B cell (primary cell): ENCODE measurements around the gene RAPGEF1. TPM values are rescaled to one million over a fixed set of nuclear protein-coding genes. Genes with fewer than 3 reads are reported as not detected.

ENCODE experiments used
- ATAC-seq: fragments of 200-7000 bp; cut with Tn5 transposase; one replicate; pipeline ENCODE4 v1.10.0; 2021; ENCODE audit warnings: low read depth, mild to moderate bottlenecking, moderate number of reproducible peaks, moderate library complexity
- CTCF ChIA-PET: fragments of 350-600 bp; sonication (Branson Sonifier 250); formaldehyde crosslinking; loops from one replicate; lab custom pipeline; 2021; ENCODE audit warnings: antibody characterized with exemption, inconsistent platforms; lab: Charles Lee
- POLR2A ChIA-PET: fragments of 350-600 bp; sonication (Branson Sonifier 250); formaldehyde crosslinking; loops from one replicate; lab custom pipeline; 2021; ENCODE audit warnings: antibody characterized with exemption; lab: Charles Lee
- DNase-seq: peaks from one replicate; pipeline ENCODE4 v3.0.0; 2013
- H2AFZ ChIP-seq: 2 replicates; pipeline ENCODE4 v1.6.1; 2012; ENCODE audit warnings: mild to moderate bottlenecking, low read depth, low read length; ENCODE audit not compliant: insufficient read depth, poor library complexity, severe bottlenecking
- H3K27ac ChIP-seq, 2 donors: 1 replicate in 1 of 2; 2 replicates in 1 of 2; pipeline ENCODE4 v1.5.1; 2012 to 2013; ENCODE audit warnings: low read length in 2 of 2, mild to moderate bottlenecking in 2 of 2, moderate library complexity in 1 of 2
- H3K27me3 ChIP-seq, 4 experiments: fragments of 200-600 bp in 1 of 4; sonication (generic) in 1 of 4; replicated peaks in 1 of 4; 1 replicate in 2 of 4; 2 replicates in 2 of 4; pipeline versions ENCODE4 v1.6.1 to v1.7.0; 2013 to 2016; ENCODE audit warnings: low read length in 3 of 4, mild to moderate bottlenecking in 2 of 4, mixed read lengths in 1 of 4, moderate library complexity in 1 of 4; ENCODE audit not compliant: insufficient read depth in 4 of 4, control insufficient read depth in 3 of 4; ENCODE audit errors: control extremely low read depth in 1 of 4
- H3K36me3 ChIP-seq, 2 experiments: replicated peaks in 1 of 2; 1 replicate in 1 of 2; 2 replicates in 1 of 2; pipeline versions ENCODE4 v1.6.1 to v1.7.1; 2013; ENCODE audit warnings: low read length in 1 of 2; ENCODE audit not compliant: insufficient read depth in 2 of 2, control insufficient read depth in 1 of 2; ENCODE audit errors: control extremely low read depth in 1 of 2, extremely low read depth in 1 of 2
- H3K4me1 ChIP-seq, 2 donors: fragments of 200-600 bp in 1 of 2; sonication (generic) in 1 of 2; 1 replicate in 1 of 2; 2 replicates in 1 of 2; pipeline versions ENCODE4 v1.5.1 to v1.6.1; 2013 to 2017; ENCODE audit warnings: low read length in 2 of 2; ENCODE audit not compliant: control insufficient read depth in 2 of 2, insufficient read depth in 2 of 2
- H3K4me2 ChIP-seq: replicated peaks from 2 replicates; pipeline ENCODE3; 2012; ENCODE audit warnings: mild to moderate bottlenecking, low read depth, low read length; ENCODE audit not compliant: poor library complexity, severe bottlenecking
- H3K4me3 ChIP-seq, 5 experiments: fragments of 200-600 bp in 1 of 5; sonication (generic) in 1 of 5; 1 replicate in 3 of 5; 2 replicates in 2 of 5; pipeline versions ENCODE4 v1.5.1 to v1.7.0; 2011 to 2016; ENCODE audit warnings: low read length in 4 of 5, mild to moderate bottlenecking in 4 of 5, low read depth in 2 of 5, control low read depth in 1 of 5, moderate library complexity in 1 of 5; ENCODE audit not compliant: insufficient read depth in 1 of 5; ENCODE audit errors: control extremely low read depth in 1 of 5, extremely low read depth in 1 of 5
- H3K79me2 ChIP-seq: fragments of 200-600 bp; sonication (generic); one replicate; pipeline ENCODE4 v1.6.0; 2016; ENCODE audit warnings: low read length; ENCODE audit not compliant: control insufficient read depth, insufficient read depth
- H3K9ac ChIP-seq: fragments of 200-600 bp; sonication (generic); 2 replicates; pipeline ENCODE4 v1.6.1; 2017; ENCODE audit warnings: mild to moderate bottlenecking, low read length, moderate library complexity
- H3K9me3 ChIP-seq, 3 donors: one replicate each; pipeline versions ENCODE4 v1.6.1 to v1.7.1; 2013; ENCODE audit warnings: low read length in 2 of 3; ENCODE audit not compliant: control insufficient read depth in 2 of 3, insufficient read depth in 1 of 3; ENCODE audit errors: control extremely low read depth in 1 of 3
- H4K20me1 ChIP-seq: 2 replicates; pipeline ENCODE4 v1.6.0; 2012; ENCODE audit warnings: mild to moderate bottlenecking, low read length; ENCODE audit not compliant: insufficient read depth, control insufficient read depth, poor library complexity, severe bottlenecking
- H3K27ac Mint-ChIP-seq: one replicate; pipeline ENCODE4 v1.8.0; 2021; ENCODE audit warnings: mixed read lengths
- H3K27me3 Mint-ChIP-seq: one replicate; pipeline ENCODE4 v1.8.0; 2021; ENCODE audit warnings: mixed read lengths
- H3K4me1 Mint-ChIP-seq: one replicate; pipeline ENCODE4 v1.8.0; 2021; ENCODE audit warnings: mixed read lengths
- H3K4me3 Mint-ChIP-seq: one replicate; pipeline ENCODE4 v1.8.0; 2021; ENCODE audit warnings: mixed read lengths
- H3K9me3 Mint-ChIP-seq: one replicate; pipeline ENCODE4 v1.8.0; 2022; ENCODE audit warnings: mixed read lengths; ENCODE audit not compliant: insufficient read depth
- CTCF ChIP-seq: fragments of 200-600 bp; IDR thresholded peaks from one replicate; pipeline ENCODE4 v1.8.0; 2022; ENCODE audit warnings: antibody characterized with exemption, mild to moderate bottlenecking
- EZH2 ChIP-seq: IDR thresholded peaks from 2 replicates; pipeline ENCODE4 v1.6.1; 2012; ENCODE audit warnings: borderline replicate concordance, low read depth, mild to moderate bottlenecking, moderate library complexity, low read length; ENCODE audit not compliant: insufficient read depth, poor library complexity, severe bottlenecking
- WGBS: methylation state at CpG from one replicate; pipeline ENCODE4 v1.1.5; 2013; ENCODE audit warnings: missing lambda C conversion rate; ENCODE audit not compliant: insufficient coverage; 5-methylcytosine and 5-hydroxymethylcytosine counted together
- intact Hi-C: fragments of 100-400 bp; cut with micrococcal nuclease; formaldehyde crosslinking; loops from one replicate; pipeline ENCODE4 v1.10.0; 2022
- polyA plus RNA-seq: library from polyadenylated mRNA; depleted of rRNA; stranded (reverse); fragments of >200 nt; gene quantifications from 2 replicates; pipeline ENCODE4 v1.2.3, GENCODE V29; 2012
- total RNA-seq, 2 donors: library from RNA; stranded (reverse); fragments of 120-200 nt in 1 of 2; gene quantifications; 1 replicate in 1 of 2; 2 replicates in 1 of 2; pipeline versions ENCODE4 v1.2.3 to v1.2.4, GENCODE V29; 2013 to 2022

Gene RAPGEF1
- total and polyA plus RNA-seq, 2 donors (not counting 1 experiment from before 2014, with no cell fraction given) = 134 to 447 TPM

- H3K27ac ChIP-seq = peak overlapping the region; percentile 83 to 85
- H3K9me3 ChIP-seq = no peaks in the 10 kb centered on the region
- H3K9ac ChIP-seq = no peak overlapping the region
- H3K4me1 ChIP-seq = peaks cover 24 to 47% of the 10 kb centered on the region in 2 donors
- H3K79me2 ChIP-seq = peaks cover 84% of the 10 kb centered on the region
- H3K4me1 Mint-ChIP-seq = peaks cover 62% of the 10 kb centered on the region
- no peak for DNase-seq
- ATAC-seq = no peak
- no peak for TF ChIP-seq EZH2
- no peak for TF ChIP-seq CTCF
- CTCF ChIA-PET = interaction anchor here (1.2 to 5.5 kb wide), 9 partner anchors 9 to 640 kb away, joined by 3 to 88 read pairs (median 9); partner anchors contain the start of gene RAPGEF1
- WGBS = 100% methylated on average over 4 of the region's 4 CpGs
- H3K27me3 ChIP-seq = no peaks in the 10 kb centered on the region
- POLR2A ChIA-PET = interaction anchor here (0.5 to 2.2 kb wide), 5 partner anchors 28 to 108 kb away, joined by 3 to 9 read pairs (median 4); no protein-coding TSS in a partner anchor
- no peak overlapping the region for H2AFZ ChIP-seq
- H3K9me3 Mint-ChIP-seq = no peaks in the 10 kb centered on the region
- peak overlapping the region; percentile 94 for H3K27ac Mint-ChIP-seq
- intact Hi-C loops = loop anchor here (5.0 kb wide), 1 partner anchor 127 kb away; the partner anchor contains the start of gene POMT1
- no peak overlapping the region for H3K4me2 ChIP-seq
- peaks cover 7 to 73% of the 10 kb centered on the region in 2 experiments for H3K36me3 ChIP-seq
- H3K4me3 ChIP-seq = no peak overlapping the region
- peaks cover 38% of the 10 kb centered on the region for H4K20me1 ChIP-seq
- peak overlapping the region; percentile 89 for H3K4me3 Mint-ChIP-seq
- H3K27me3 Mint-ChIP-seq = no peaks in the 10 kb centered on the region
Observed at GRCh38 chr9:131629226-131629500, 110.7 kb downstream of the RAPGEF1 start.

- peak overlapping the region; percentile 89 for H3K4me3 Mint-ChIP-seq
Observed at GRCh38 chr9:131628459-131629225, 111.2 kb downstream of the RAPGEF1 start.

More at GRCh38 chr9:131628459-131629225, 111.2 kb downstream of the RAPGEF1 start:
- intact Hi-C loops = loop anchor here (5.0 kb wide), 1 partner anchor 126 kb away; the partner anchor contains the start of gene POMT1
- H3K4me1 Mint-ChIP-seq = peaks cover 64% of the 10 kb centered on the region
- POLR2A ChIA-PET = interaction anchor here (0.5 to 2.2 kb wide), 9 partner anchors 46 to 115 kb away, joined by 3 to 9 read pairs (median 4); no protein-coding TSS in a partner anchor
- Histone ChIP-seq H4K20me1 (peaks cover 35% of the 10 kb centered on the region), H3K4me3 (no peak overlapping the region), H3K4me1 (peaks cover 24 to 47% of the 10 kb centered on the region in 2 donors), H3K4me2 (no peak overlapping the region), H3K9ac (no peak overlapping the region), H3K79me2 (peaks cover 83% of the 10 kb centered on the region), H2AFZ (no peak overlapping the region), H3K9me3 (no peaks in the 10 kb centered on the region), H3K27me3 (no peaks in the 10 kb centered on the region), H3K36me3 (peaks cover 7 to 78% of the 10 kb centered on the region in 2 experiments), H3K27ac (peak overlapping the region; percentile 83 to 85)
- WGBS = 94% methylated on average over 8 of the region's 19 CpGs
- no peak for ATAC-seq
- TF ChIP-seq EZH2 (no peak), CTCF (no peak)
- peak overlapping the region; percentile 94 for H3K27ac Mint-ChIP-seq
- DNase-seq = no peak
- no peaks in the 10 kb centered on the region for H3K27me3 Mint-ChIP-seq
- CTCF ChIA-PET = interaction anchor here (0.9 to 5.5 kb wide), 14 partner anchors 8 to 640 kb away, joined by 3 to 88 read pairs (median 5); partner anchors contain the start of gene RAPGEF1
- no peaks in the 10 kb centered on the region for H3K9me3 Mint-ChIP-seq
